HEK293 (cell line): Measurements from ENCODE around the gene PRKCZ.

Source experiments
- CTCF ChIP-seq: fragments of 450-650 bp; formaldehyde crosslinking; IDR thresholded peaks from 2 replicates; pipeline ENCODE4 v1.5.1; 2016; ENCODE audit warnings: missing biosample characterization, missing genetic modification characterization
- FEZF1 ChIP-seq: fragments of 450-650 bp; formaldehyde crosslinking; IDR thresholded peaks from 2 replicates; pipeline ENCODE4 v1.5.1; 2016; ENCODE audit warnings: missing biosample characterization, missing genetic modification characterization
- GLI4 ChIP-seq: fragments of 450-650 bp; formaldehyde crosslinking; IDR thresholded peaks from 2 replicates; pipeline ENCODE4 v1.5.1; 2016; ENCODE audit warnings: missing biosample characterization, missing genetic modification characterization
- PRDM4 ChIP-seq: fragments of 450-650 bp; formaldehyde crosslinking; IDR thresholded peaks from 2 replicates; pipeline ENCODE4 v1.5.1; 2017; ENCODE audit warnings: missing biosample characterization, missing genetic modification characterization
- SP7 ChIP-seq: fragments of 450-650 bp; formaldehyde crosslinking; IDR thresholded peaks from 2 replicates; pipeline ENCODE4 v1.5.1; 2016; ENCODE audit warnings: missing biosample characterization, missing genetic modification characterization
- TCF7L2 ChIP-seq: IDR thresholded peaks from 2 replicates; pipeline ENCODE4 v1.6.1; 2011; ENCODE audit warnings: low read depth, mild to moderate bottlenecking, inconsistent platforms, low read length, moderate library complexity, borderline replicate concordance
- ZBTB26 ChIP-seq: fragments of 450-650 bp; formaldehyde crosslinking; optimal IDR thresholded peaks from 2 replicates; pipeline ENCODE3; 2016; ENCODE audit warnings: missing biosample characterization, mild to moderate bottlenecking, missing genetic modification characterization
- ZBTB6 ChIP-seq: fragments of 450-650 bp; formaldehyde crosslinking; IDR thresholded peaks from 2 replicates; pipeline ENCODE4 v1.5.1; 2017; ENCODE audit warnings: missing biosample characterization, missing genetic modification characterization
- ZBTB7A ChIP-seq: fragments of 450-650 bp; formaldehyde crosslinking; IDR thresholded peaks from 2 replicates; pipeline ENCODE4 v1.5.1; 2016; ENCODE audit warnings: low read depth, missing biosample characterization, missing genetic modification characterization
- ZFHX2 ChIP-seq: fragments of 450-650 bp; formaldehyde crosslinking; conservative IDR thresholded peaks from 2 replicates; pipeline ENCODE4 v1.5.1; 2016; ENCODE audit warnings: missing biosample characterization, missing genetic modification characterization
- ZNF274 ChIP-seq, 2 experiments: fragments of 200-500 bp in 1 of 2; fragments of 450-650 bp in 1 of 2; sonication (Bioruptor generic) in 1 of 2; formaldehyde crosslinking in 1 of 2; IDR thresholded peaks; 2 replicates each; pipeline versions ENCODE4 v1.5.1 to v1.6.1; 2014 to 2016; ENCODE audit warnings: borderline replicate concordance in 1 of 2, inconsistent platforms in 1 of 2, low read length in 1 of 2, missing biosample characterization in 1 of 2, missing genetic modification characterization in 1 of 2
- ZNF768 ChIP-seq: fragments of 450-650 bp; formaldehyde crosslinking; IDR thresholded peaks from 2 replicates; pipeline ENCODE4 v1.5.1; 2018; ENCODE audit warnings: missing biosample characterization, mild to moderate bottlenecking, missing genetic modification characterization
- ZSCAN23 ChIP-seq: fragments of 450-650 bp; formaldehyde crosslinking; IDR thresholded peaks from 2 replicates; pipeline ENCODE4 v1.5.1; 2016; ENCODE audit warnings: missing biosample characterization, missing genetic modification characterization

- TF ChIP-seq CTCF (tag by site-specific recombination) (no peak), ZFHX2 (tag by site-specific recombination) (no peak), TCF7L2 (no peak), ZBTB7A (tag by site-specific recombination) (no peak), GLI4 (no peak), ZBTB26 (tag by site-specific recombination) (no peak), ZNF274 (IDR thresholded peaks at IDR 0.05; ENCODE audit: low read length) (no peak), ZNF274 (tag by site-specific recombination; IDR thresholded peaks at IDR 0.05; ENCODE audit: borderline replicate concordance) (no peak), PRDM4 (tag by site-specific recombination) (no peak), FEZF1 (tag by site-specific recombination) (no peak), ZSCAN23 (tag by site-specific recombination) (no peak), SP7 (no peak), ZNF768 (tag by site-specific recombination) (no peak), ZBTB6 (no peak)
Observed at GRCh38 chr1:2080140-2080539, 29.9 kb downstream of the PRKCZ start.
